HFF-Myc (cell line): ENCODE data around the gene GPR137.

Source experiments
- DNase-seq: peaks from one replicate; pipeline ENCODE4 v3.0.0-alpha.2; 2011; ENCODE audit warnings: low read depth; ENCODE audit errors: extremely low read depth
- H3K4me3 ChIP-seq: replicated peaks from 2 replicates; pipeline ENCODE4 v1.5.1; 2011; ENCODE audit warnings: low read depth, mild to moderate bottlenecking, control low read depth, low read length
- CTCF ChIP-seq: IDR thresholded peaks from 2 replicates; pipeline ENCODE4 v1.5.1; 2012; ENCODE audit warnings: mild to moderate bottlenecking, low read depth, low read length, control low read depth; ENCODE audit errors: missing control alignments

Gene GPR137

GRCh38 chr11:64253043-64253442 lies 32.6 kb upstream of the GPR137 start:
- peak overlapping the region; percentile 84 for H3K4me3 ChIP-seq

GRCh38 chr11:64253481-64253880 lies 32.2 kb upstream of the GPR137 start:
- no peak overlapping the region for H3K4me3 ChIP-seq
- TF ChIP-seq CTCF, result no peak
- DNase-seq, result no peak

More at GRCh38 chr11:64253043-64253442, 32.6 kb upstream of the GPR137 start:
- DNase-seq, result no peak
- no peak for TF ChIP-seq CTCF

GRCh38 chr11:64254326-64254725 lies 31.3 kb upstream of the GPR137 start:
- no peak for TF ChIP-seq CTCF
- no peak overlapping the region for H3K4me3 ChIP-seq
- no peak for DNase-seq

GRCh38 chr11:64255135-64256128 lies 30.2 kb upstream of the GPR137 start:
- no peak for TF ChIP-seq CTCF

GRCh38 chr11:64256300-64256699 lies 29.3 kb upstream of the GPR137 start:
- no peak for DNase-seq
- TF ChIP-seq CTCF, result no peak

More at GRCh38 chr11:64255135-64256128, 30.2 kb upstream of the GPR137 start:
- no peak overlapping the region for H3K4me3 ChIP-seq
- DNase-seq, result no peak

GRCh38 chr11:64258356-64258755 lies 27.3 kb upstream of the GPR137 start:
- no peak for DNase-seq
- TF ChIP-seq CTCF, result no peak
- H3K4me3 ChIP-seq, result no peak overlapping the region

More at GRCh38 chr11:64256300-64256699, 29.3 kb upstream of the GPR137 start:
- H3K4me3 ChIP-seq, result no peak overlapping the region
